ENCODE results near the gene SLC30A2. TPM values are rescaled to one million over a fixed set of nuclear protein-coding genes. Genes with fewer than 3 reads are reported as not detected.

Gene SLC30A2
- total RNA-seq, 4 donors from 2014 or later: 0.13 to 1.8 (median 0.42) TPM

- H3K4me3 ChIP-seq (ENCODE audit: low read depth, poor library complexity, severe bottlenecking): no peak overlapping the region
- TF ChIP-seq CTCF (IDR thresholded peaks at IDR 0.05) (no peak), POLR2A (IDR thresholded peaks at IDR 0.05) (no peak)
- 69 to 82% methylated on average over 8 to 10 of the region's 10 CpGs for WGBS, 2 donors
- intact Hi-C loops (cut with DNase I; ENCODE audit: low total_unique reads): loop anchor here (10.0 kb wide), 1 partner anchor 205 kb away; no protein-coding TSS in a partner anchor
- DNase-seq (ENCODE audit: low spot score in 2 of 2): no peak
Observed at GRCh38 chr1:26049531-26050247, 3.8 kb upstream of the SLC30A2 start.

GRCh38 chr1:26047278-26047874 is 1.5 kb upstream of the SLC30A2 start:
- no peak overlapping the region for H3K4me3 ChIP-seq (ENCODE audit: low read depth, poor library complexity, severe bottlenecking)
- intact Hi-C loops (cut with DNase I; ENCODE audit: low total_unique reads): loop anchor here (10.0 kb wide), 1 partner anchor 207 kb away; no protein-coding TSS in a partner anchor
- 68 to 79% methylated on average over 7 of the region's 7 CpGs for WGBS, 2 donors
- TF ChIP-seq CTCF (IDR thresholded peaks at IDR 0.05): no peak
- no peak for TF ChIP-seq POLR2A (IDR thresholded peaks at IDR 0.05)
- DNase-seq (ENCODE audit: low spot score in 2 of 2): no peak

GRCh38 chr1:26046246-26047095 is 553 bp upstream of the SLC30A2 start:
- 4 to 14% methylated on average over 19 to 28 of the region's 57 CpGs for WGBS, 2 donors
- no peak overlapping the region for H3K4me3 ChIP-seq (ENCODE audit: low read depth, poor library complexity, severe bottlenecking)
- intact Hi-C loops (cut with DNase I; ENCODE audit: low total_unique reads): loop anchor here (10.0 kb wide), 1 partner anchor 208 kb away; no protein-coding TSS in a partner anchor
- DNase-seq (ENCODE audit: low spot score in 2 of 2): no peak
- TF ChIP-seq POLR2A (IDR thresholded peaks at IDR 0.05) (no peak), CTCF (IDR thresholded peaks at IDR 0.05) (no peak)

- intact Hi-C loops (cut with DNase I; ENCODE audit: low total_unique reads): loop anchor here (10.0 kb wide), 1 partner anchor 210 kb away; no protein-coding TSS in a partner anchor
- H3K4me3 ChIP-seq (ENCODE audit: low read depth, poor library complexity, severe bottlenecking): no peak overlapping the region
- no peak for DNase-seq (ENCODE audit: low spot score in 2 of 2)
- TF ChIP-seq POLR2A (IDR thresholded peaks at IDR 0.05) (no peak), CTCF (IDR thresholded peaks at IDR 0.05) (no peak)
- WGBS, 2 donors: 44 to 49% methylated on average over 24 to 25 of the region's 29 CpGs
Observed at GRCh38 chr1:26044971-26045721, 772 bp downstream of the SLC30A2 start.

- no peak for DNase-seq (ENCODE audit: low spot score in 2 of 2)
- TF ChIP-seq CTCF (IDR thresholded peaks at IDR 0.05): no peak
- no peak for TF ChIP-seq POLR2A (IDR thresholded peaks at IDR 0.05)
- intact Hi-C loops (cut with DNase I; ENCODE audit: low total_unique reads): loop anchor here (10.0 kb wide), 1 partner anchor 210 kb away; no protein-coding TSS in a partner anchor
- WGBS, 2 donors: 93 to 94% methylated on average over 3 of the region's 3 CpGs
- no peak overlapping the region for H3K4me3 ChIP-seq (ENCODE audit: low read depth, poor library complexity, severe bottlenecking)
Observed at GRCh38 chr1:26044414-26044813, 1.5 kb downstream of the SLC30A2 start.
